SJCRH30 (cell line): ENCODE measurements around the gene FAM185A. TPM values are rescaled to one million over a fixed set of nuclear protein-coding genes. Genes with fewer than 3 reads are reported as not detected.

Experiments used
- DNase-seq, 2 experiments: peaks; one replicate each; pipeline ENCODE4 v3.0.0-alpha.2; 2015 to 2020
- H3K27ac ChIP-seq: fragments of 250-450 bp; sonication (Bioruptor Pico); 2 replicates; pipeline ENCODE4 v1.5.1; 2020; ENCODE audit warnings: mild to moderate bottlenecking, moderate library complexity
- H3K27me3 ChIP-seq: fragments of 250-450 bp; sonication (Bioruptor Pico); 2 replicates; pipeline ENCODE4 v1.5.1; 2020; ENCODE audit warnings: mild to moderate bottlenecking, moderate library complexity
- H3K36me3 ChIP-seq: fragments of 250-450 bp; sonication (Bioruptor Pico); 2 replicates; pipeline ENCODE4 v1.5.1; 2020; ENCODE audit warnings: mild to moderate bottlenecking, moderate library complexity
- H3K4me1 ChIP-seq: fragments of 250-450 bp; sonication (Bioruptor Pico); 2 replicates; pipeline ENCODE4 v1.5.1; 2020; ENCODE audit warnings: mild to moderate bottlenecking, moderate library complexity
- H3K4me3 ChIP-seq: fragments of 250-450 bp; sonication (Bioruptor Pico); 2 replicates; pipeline ENCODE4 v1.5.1; 2020; ENCODE audit warnings: mild to moderate bottlenecking, moderate library complexity
- H3K9me3 ChIP-seq: fragments of 250-450 bp; sonication (Bioruptor Pico); replicated peaks from 2 replicates; pipeline ENCODE4 v1.5.1; 2020; ENCODE audit warnings: mild to moderate bottlenecking, moderate library complexity
- total RNA-seq: library from RNA; depleted of rRNA; stranded (reverse); fragments of >200 nt; shearing (Covaris generic); gene quantifications from 2 replicates; pipeline ENCODE4 v1.2.3, GENCODE V29; 2014

The FAM185A gene
- total RNA-seq, 1 experiment from 2014 or later = 9.9 TPM

DNA sequence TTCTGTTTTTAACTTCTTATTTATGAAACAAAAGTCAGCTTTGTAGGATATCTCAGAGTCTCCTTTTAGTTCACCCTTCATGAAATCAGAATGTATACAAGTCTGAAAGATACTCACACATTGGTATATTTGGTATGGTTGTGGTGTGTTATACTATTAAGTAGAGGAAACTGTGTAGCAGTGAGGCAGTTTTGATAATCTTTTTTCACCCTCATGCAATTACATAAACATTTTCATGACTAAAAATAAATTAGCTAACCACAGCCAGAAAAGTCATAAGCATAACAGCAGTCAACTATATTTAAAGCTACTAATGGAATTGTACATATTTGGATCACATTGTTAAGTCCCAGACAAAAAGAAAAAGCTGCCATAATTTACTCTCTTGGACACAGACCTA lies 62.1 kb downstream of the FAM185A start:
- Histone ChIP-seq H3K27ac (no peak overlapping the region), H3K4me3 (no peak overlapping the region), H3K27me3 (no peaks in the 10 kb centered on the region), H3K4me1 (no peaks in the 10 kb centered on the region), H3K36me3 (no peaks in the 10 kb centered on the region), H3K9me3 (no peaks in the 10 kb centered on the region)
- DNase-seq = no peak

DNA sequence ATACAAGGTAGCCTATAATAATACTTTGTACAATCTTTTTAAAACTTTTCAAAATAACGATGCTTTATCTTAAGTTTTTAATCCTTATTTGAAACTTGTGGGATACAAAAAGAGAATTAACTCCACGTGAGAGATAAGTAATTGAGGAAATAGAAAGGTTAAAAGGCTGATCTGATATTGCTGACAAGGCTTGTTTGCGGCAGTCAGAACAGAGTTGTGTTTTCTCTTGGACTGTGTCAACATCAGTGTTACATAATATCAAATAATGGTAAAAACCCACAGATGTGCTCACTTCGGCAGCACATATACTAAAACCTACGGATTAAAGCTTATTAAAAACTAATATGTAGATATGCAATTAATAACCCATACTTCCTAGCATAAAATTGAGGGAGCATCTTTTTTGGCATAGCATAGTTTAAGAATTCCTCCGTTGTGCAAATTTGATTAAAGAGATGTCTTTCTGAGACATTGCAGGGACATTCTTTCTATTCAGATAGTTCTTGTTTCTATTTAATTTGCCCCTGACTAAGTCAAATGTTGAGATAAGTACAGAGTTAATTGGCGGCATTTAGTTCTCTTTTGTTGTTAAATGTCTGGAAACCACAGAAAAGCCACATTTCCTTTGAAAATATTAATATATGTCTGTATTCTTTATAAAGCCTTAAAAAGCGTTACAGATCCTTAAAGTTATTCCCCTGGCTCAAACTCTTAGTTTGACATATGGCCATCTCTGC lies 63.3 kb downstream of the FAM185A start:
- Histone ChIP-seq H3K9me3 (no peaks in the 10 kb centered on the region), H3K36me3 (no peaks in the 10 kb centered on the region), H3K27me3 (no peaks in the 10 kb centered on the region), H3K27ac (no peak overlapping the region), H3K4me1 (no peaks in the 10 kb centered on the region), H3K4me3 (no peak overlapping the region)
- no peak for DNase-seq

DNA sequence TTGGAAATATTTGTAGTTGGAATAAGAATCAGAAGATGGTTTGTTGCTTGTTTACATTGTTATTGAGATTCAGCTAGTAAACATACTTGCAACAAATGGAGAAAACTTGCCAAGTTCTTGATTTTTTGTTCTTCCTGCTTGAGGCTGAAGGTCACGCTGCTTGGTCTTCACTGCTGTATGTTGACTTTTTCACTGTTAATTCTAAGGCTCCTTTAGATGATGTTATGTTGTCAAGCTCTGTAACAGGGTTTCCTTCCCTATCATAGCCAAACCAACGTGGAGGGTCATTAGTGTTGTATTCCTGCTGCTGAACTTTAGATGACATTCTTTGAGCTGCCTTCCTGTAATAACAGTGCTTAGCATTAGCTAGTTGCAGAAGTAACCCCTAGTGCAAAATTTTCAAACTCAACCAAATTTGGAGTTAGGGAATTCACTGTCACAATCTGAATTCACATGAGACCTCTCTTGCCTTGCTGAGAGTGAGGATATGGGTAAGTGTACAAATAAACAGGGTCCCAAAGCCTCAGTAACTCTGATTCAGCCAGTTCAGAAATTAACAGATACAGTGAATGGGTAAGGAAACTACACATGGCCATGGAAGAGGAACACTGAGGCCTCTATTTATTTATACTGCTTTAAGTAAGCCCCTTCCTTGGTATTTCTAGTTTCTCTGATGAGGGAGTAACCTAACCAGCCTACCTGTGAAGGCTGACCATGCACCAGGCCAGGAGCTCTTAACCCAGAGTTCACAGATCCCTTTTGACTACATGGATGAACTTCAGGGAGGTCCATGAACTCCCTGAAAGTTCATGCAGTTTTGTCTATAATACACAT lies 64.6 kb downstream of the FAM185A start:
- Histone ChIP-seq H3K4me1 (no peaks in the 10 kb centered on the region), H3K27ac (no peak overlapping the region), H3K27me3 (no peaks in the 10 kb centered on the region), H3K4me3 (no peak overlapping the region), H3K9me3 (no peaks in the 10 kb centered on the region), H3K36me3 (no peaks in the 10 kb centered on the region)
- no peak for DNase-seq

DNA sequence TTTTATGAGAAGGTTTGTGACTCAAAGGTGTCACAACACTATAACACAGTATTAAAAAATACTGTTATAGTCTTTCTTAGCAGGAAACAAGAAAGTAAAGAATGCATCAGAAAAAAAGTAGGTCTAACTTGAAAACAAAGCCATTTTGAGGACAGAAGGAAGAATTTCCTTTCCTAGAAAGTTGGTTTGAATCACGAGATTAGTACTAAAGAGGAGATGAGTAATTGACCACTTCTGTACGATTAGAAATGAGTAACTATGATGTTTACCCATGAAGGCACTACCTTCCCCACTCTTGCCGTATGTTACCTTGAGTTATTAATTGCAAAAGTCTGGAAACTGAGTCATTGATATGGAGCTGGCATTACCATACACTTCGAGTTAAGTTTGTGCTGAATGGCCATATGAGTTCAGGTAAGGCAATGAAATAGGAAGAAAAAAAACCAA lies 65.2 kb downstream of the FAM185A start:
- Histone ChIP-seq H3K27me3 (no peaks in the 10 kb centered on the region), H3K4me1 (no peaks in the 10 kb centered on the region), H3K4me3 (no peak overlapping the region), H3K9me3 (no peaks in the 10 kb centered on the region), H3K27ac (no peak overlapping the region), H3K36me3 (no peaks in the 10 kb centered on the region)
- DNase-seq = no peak

DNA sequence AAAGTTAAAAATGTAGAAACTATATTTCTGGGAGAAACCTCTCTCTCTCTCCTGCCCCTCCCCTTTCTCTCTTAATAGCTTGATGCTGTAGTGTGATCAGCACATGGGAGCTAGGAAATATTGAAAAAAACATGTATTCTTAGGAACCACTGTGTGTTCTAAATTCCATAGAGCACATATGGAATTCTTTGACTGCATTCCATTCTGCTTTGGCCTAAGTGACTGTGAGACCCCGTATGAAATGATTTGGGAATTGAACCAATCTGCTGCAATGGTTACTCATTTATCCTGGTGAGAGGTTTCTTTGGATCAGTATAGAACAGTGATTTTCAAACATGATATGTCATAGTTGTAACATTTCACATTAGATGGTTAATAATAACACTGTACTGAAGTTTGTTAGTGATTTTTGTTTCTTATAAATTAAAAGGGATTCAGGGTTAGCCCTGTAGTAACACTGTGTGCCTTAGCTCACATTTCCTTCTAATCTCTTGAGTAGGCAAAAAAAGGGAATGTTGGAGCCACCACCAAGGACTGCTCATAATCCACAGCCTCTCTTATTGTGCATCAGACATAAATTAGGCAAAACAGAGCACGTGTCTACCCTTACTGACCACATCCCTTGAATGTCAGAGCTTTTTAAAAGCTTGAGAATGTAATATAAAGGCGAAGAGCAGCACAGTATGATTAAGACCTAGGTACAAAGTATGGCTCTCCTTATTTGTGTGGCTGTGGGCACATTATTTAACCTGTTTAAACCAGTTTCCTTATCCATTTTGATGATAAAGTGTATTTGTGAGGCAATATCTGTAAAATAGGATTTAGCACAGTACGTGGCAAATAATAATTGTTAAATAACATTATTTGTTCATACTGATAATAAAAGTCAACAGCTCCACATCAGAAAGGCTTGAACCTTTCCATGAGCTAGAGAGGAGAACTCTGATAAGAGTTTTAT lies 69.1 kb downstream of the FAM185A start:
- H3K9me3 ChIP-seq = no peaks in the 10 kb centered on the region
- no peak overlapping the region for H3K27ac ChIP-seq
- H3K36me3 ChIP-seq = no peaks in the 10 kb centered on the region
- no peak overlapping the region for H3K4me3 ChIP-seq
- H3K27me3 ChIP-seq = no peaks in the 10 kb centered on the region
- no peaks in the 10 kb centered on the region for H3K4me1 ChIP-seq
- DNase-seq = no peak

DNA sequence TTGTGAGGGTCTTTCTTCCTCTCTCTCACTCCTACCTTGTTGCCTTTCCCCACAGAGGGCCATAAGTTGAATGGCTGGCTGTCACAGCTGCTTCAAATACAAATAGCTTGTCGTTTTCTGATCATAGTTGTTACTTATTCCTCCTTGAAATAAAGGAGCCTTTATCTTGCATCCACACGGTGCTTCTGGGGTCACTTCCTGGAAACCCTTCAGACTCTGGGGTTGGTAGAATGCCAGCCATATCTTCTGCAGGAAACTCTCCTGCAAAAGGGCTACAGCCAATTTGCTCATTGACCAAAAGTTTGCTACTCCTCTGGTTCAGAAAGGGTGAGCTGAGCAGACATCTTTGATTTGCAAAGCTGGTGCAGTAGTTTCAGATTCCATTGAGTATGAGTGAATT lies 70.4 kb downstream of the FAM185A start:
- Histone ChIP-seq H3K36me3 (no peaks in the 10 kb centered on the region), H3K4me1 (no peaks in the 10 kb centered on the region), H3K4me3 (no peak overlapping the region), H3K27me3 (no peaks in the 10 kb centered on the region), H3K27ac (no peak overlapping the region), H3K9me3 (no peaks in the 10 kb centered on the region)
- no peak for DNase-seq

DNA sequence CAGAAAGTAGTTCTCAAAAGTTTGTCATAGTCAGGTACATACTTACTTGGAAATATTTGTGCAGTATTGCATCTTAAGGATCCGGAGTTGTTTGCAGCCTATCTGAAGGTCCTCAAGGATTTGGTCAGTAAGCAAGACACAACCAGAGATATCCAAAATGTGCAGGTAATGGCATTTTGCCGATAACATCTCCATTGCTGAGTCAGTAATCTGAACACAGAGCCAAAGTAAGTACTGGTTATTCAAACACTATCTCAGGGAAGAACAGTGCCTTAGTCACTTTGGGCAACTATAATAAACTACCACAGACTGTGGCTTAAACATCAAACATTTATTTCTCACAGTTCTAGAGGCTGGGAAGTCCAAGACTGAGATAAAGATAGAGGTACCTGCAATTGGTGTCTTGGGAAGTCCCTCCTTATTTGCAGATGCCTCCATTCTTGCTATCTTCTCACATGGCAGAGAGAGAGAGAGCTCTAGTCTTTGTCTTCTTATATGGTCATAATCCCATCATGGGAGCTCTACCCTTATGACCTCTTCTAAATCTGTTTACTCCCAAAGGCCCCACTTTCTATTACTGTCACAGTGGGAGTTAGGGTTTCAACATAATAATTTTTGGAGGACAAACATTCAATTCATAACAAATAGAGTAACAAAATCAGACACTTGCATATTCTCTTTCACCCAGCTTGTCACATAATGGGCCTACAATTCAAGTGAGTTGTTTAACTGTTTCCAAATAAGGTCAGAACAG lies 73.4 kb downstream of the FAM185A start:
- Histone ChIP-seq H3K27ac (no peak overlapping the region), H3K27me3 (no peaks in the 10 kb centered on the region), H3K4me1 (no peaks in the 10 kb centered on the region), H3K4me3 (no peak overlapping the region), H3K9me3 (no peaks in the 10 kb centered on the region), H3K36me3 (no peaks in the 10 kb centered on the region)
- no peak for DNase-seq

DNA sequence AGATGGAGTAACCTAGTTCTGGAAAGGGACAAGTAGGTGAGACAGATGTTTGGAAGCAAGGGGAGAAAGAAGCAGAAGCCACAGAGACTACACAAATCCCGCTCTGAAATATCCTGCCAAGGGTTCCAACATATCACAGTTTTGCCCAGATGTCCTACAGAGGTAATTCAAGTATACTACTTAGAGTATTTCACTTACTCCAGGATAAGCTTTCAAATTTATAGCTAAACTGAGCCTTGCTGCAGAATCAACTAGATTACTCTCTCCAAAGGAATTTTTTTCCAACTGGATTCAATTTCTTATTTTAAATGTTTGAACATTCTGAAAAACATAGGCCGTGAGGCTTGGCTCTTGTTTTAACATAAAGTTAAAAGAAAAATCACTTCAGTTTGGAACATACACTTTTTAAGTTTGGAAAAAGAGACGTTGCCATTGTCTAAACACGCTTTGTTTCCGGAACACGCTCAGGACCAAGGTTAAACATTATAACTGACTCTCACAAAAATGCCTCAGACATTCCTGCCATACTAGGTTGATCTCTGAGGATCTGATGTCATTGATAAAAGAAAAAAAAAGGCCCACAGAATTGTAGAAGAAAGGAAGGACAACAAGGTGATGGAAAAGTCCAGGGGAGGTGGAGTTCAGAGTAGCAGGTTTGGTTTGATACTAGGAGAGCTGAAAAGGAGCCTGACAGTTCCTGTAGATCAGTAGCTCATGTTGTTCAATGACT lies 74.8 kb downstream of the FAM185A start:
- Histone ChIP-seq H3K4me3 (no peak overlapping the region), H3K4me1 (no peaks in the 10 kb centered on the region), H3K27me3 (no peaks in the 10 kb centered on the region), H3K36me3 (no peaks in the 10 kb centered on the region), H3K27ac (no peak overlapping the region), H3K9me3 (no peaks in the 10 kb centered on the region)
- DNase-seq = no peak

DNA sequence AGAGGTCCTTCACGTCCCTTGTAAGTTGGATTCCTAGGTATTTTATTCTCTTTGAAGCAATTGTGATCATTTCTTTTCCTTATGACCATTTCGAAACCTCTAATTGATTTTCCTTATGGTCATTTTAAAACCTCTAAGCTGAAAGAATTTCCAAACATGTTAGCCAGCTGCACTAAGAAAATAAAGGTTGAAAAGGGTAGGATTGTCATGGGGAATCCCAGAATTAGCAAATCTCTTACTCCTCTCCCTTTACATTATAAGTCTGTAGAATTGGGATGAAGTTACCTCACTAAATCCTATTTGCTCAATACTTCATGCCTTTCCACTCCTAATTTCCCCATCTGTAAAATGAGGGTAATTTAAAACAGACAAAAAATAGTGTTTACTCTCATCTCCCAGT lies 79.5 kb downstream of the FAM185A start:
- Histone ChIP-seq H3K27me3 (no peaks in the 10 kb centered on the region), H3K4me1 (0 out of 2 replicates have a peak, but pooled peaks cover 2% of the 10 kb centered on the region), H3K4me3 (no peak overlapping the region), H3K9me3 (no peaks in the 10 kb centered on the region), H3K27ac (no peak overlapping the region), H3K36me3 (no peaks in the 10 kb centered on the region)
- DNase-seq = no peak

DNA sequence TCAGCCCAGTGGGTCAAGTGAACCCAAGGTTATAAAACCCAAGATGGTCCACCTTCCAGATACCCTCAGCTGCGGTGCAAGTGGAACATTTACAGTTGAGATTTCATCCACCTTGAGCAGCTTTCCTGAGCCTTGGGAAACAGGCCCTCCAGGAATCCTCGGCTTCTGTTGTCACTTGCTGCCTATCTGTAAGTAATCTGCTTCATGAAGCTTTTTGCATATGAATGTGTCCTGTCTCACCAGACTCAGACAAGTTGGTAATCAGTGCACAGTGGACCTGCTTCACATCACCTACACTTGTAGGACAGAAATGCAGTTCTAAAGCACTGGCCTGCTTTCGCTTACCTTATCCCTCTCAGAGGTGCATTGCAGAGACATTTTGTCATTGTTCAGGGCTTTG lies 80.3 kb downstream of the FAM185A start:
- Histone ChIP-seq H3K4me1 (0 out of 2 replicates have a peak, but pooled peaks cover 2% of the 10 kb centered on the region), H3K36me3 (no peaks in the 10 kb centered on the region), H3K4me3 (no peak overlapping the region), H3K27ac (no peak overlapping the region), H3K9me3 (no peaks in the 10 kb centered on the region), H3K27me3 (no peaks in the 10 kb centered on the region)
- DNase-seq = no peak

DNA sequence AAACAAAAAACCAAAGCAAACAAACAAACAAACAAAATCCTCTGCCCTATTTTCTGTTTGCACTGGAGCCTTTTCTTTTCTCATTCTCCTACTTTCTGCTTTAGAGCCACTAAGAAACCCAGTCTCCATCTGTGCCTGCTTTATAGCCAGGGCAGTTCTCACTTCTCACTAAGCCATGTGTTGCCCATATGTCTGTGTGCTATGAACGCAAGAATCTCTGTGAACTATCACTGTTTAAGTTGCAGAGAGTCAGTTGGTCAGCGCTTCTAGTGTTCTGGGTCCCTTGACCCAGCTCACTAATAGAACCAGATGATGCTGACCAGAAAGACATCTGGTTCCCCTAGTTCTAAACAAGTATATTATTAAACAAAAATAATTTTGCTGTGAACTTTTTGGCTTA lies 81.4 kb downstream of the FAM185A start:
- Histone ChIP-seq H3K4me3 (no peak overlapping the region), H3K36me3 (no peaks in the 10 kb centered on the region), H3K27me3 (no peaks in the 10 kb centered on the region), H3K9me3 (no peaks in the 10 kb centered on the region), H3K27ac (no peak overlapping the region), H3K4me1 (peaks cover 10% of the 10 kb centered on the region)
- DNase-seq = no peak

DNA sequence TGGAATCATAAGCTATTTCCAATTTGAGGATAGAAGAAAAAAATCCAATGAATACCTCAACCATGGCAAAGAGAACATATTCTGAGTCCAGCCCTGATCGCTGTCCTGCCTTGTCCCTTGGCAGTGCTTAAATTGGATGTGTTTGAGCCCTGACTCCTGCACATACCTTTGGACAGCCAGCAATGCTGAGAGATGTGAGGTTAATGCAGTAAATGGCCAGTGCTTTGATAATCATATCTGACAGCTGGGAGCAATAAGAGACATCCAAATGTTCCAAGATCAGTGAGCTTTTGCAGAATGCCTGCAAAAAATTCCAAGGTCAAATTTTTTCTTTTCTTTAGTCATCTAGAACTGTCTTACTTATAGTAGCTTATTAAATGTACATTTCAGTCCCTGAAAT lies 83.9 kb downstream of the FAM185A start:
- Histone ChIP-seq H3K36me3 (no peaks in the 10 kb centered on the region), H3K4me3 (no peak overlapping the region), H3K27ac (no peak overlapping the region), H3K27me3 (no peaks in the 10 kb centered on the region), H3K9me3 (no peaks in the 10 kb centered on the region), H3K4me1 (peaks cover 33% of the 10 kb centered on the region)
- DNase-seq = no peak

DNA sequence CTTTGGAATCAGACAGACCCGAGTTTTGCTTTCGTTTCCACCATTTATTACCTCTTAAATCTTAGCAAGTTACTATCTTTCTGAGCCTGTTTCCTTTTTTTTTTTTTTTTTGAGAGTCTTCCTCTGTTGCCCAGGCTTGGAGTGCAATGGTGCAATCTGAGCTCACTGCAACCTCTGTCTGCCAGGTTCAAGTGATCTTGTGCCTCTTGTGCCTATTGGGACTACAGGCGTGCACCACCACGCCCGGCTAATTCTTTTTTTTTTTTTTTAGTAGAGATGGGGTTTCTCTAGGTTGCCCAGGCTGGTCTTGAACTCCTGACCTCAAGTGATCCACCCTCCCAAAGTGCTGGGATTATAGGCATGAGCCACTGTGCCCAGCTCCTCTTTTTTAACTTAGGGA lies 84.5 kb downstream of the FAM185A start:
- H3K36me3 ChIP-seq = no peaks in the 10 kb centered on the region
- no peaks in the 10 kb centered on the region for H3K27me3 ChIP-seq
- no peaks in the 10 kb centered on the region for H3K9me3 ChIP-seq
- H3K4me1 ChIP-seq = peaks cover 40% of the 10 kb centered on the region
- H3K27ac ChIP-seq = no peak overlapping the region
- DNase-seq = no peak
- no peak overlapping the region for H3K4me3 ChIP-seq

DNA sequence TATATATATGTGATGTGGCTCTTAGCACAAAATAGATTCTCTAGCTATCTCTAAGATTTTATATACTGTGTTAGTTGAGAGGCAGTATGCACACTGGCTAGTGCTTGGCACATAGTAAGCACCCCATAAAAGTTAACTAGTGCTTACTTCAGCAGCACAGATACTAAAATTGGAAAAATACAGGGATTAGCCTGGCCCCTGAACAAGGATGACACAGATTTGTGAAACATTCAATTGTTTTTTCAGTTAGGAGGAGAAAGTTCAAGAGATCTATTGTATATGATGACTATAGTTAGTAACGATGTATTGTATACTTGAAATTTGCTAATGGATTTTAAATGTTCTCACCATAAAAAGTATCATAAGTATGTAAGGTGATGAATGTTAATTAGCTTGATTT lies 85.7 kb downstream of the FAM185A start:
- no peak overlapping the region for H3K27ac ChIP-seq
- H3K9me3 ChIP-seq = no peaks in the 10 kb centered on the region
- peaks cover 43% of the 10 kb centered on the region for H3K4me1 ChIP-seq
- H3K4me3 ChIP-seq = no peak overlapping the region
- no peak for DNase-seq
- H3K36me3 ChIP-seq = no peaks in the 10 kb centered on the region
- H3K27me3 ChIP-seq = no peaks in the 10 kb centered on the region
